Fibroblast of villous mesenchyme (primary cell): ENCODE measurements around the gene PSD2. TPM values are rescaled to one million over a fixed set of nuclear protein-coding genes. Genes with fewer than 3 reads are reported as not detected.

ENCODE experiments used
- DNase-seq: peaks from one replicate; pipeline ENCODE4 v3.0.0-alpha.2; 2010; ENCODE audit warnings: low read depth
- H3K4me3 ChIP-seq: 2 replicates; pipeline ENCODE4 v1.5.1; 2011; ENCODE audit warnings: low read depth, mild to moderate bottlenecking, low read length
- total RNA-seq: library from RNA; depleted of rRNA; stranded (reverse); fragments of >200 nt; gene quantifications from 2 replicates; pipeline ENCODE4 v1.2.3, GENCODE V29; 2012
- TF ChIP-seq, protein P1 (sequence below): IDR thresholded peaks from 2 replicates; pipeline ENCODE4 v1.5.1; 2012; ENCODE audit warnings: low read depth, mild to moderate bottlenecking, low read length; ENCODE audit not compliant: insufficient read depth

The PSD2 gene
- total RNA-seq, 1 donor, result not detected

DNA sequence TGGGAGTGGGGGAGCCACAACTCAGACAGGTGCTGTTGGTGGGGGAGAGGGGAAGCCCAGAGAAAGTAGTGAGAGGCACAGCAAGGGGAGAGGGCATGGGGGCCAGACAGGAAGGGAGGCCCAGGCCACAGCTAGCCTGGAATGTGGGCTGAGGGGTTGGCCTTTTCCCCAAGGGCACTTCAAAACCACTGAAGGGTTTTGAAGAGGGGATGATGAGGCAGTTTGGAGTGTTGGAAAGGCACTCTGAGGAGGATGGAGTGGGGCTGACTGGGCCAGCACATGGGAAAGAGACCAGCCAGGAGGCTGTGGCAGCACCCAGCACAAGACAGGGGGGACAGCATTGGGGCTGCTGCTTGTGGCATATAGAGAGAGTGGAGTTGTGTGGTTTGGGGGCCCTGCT is 3.8 kb downstream of the PSD2 start:
- TF ChIP-seq, protein P1, sequence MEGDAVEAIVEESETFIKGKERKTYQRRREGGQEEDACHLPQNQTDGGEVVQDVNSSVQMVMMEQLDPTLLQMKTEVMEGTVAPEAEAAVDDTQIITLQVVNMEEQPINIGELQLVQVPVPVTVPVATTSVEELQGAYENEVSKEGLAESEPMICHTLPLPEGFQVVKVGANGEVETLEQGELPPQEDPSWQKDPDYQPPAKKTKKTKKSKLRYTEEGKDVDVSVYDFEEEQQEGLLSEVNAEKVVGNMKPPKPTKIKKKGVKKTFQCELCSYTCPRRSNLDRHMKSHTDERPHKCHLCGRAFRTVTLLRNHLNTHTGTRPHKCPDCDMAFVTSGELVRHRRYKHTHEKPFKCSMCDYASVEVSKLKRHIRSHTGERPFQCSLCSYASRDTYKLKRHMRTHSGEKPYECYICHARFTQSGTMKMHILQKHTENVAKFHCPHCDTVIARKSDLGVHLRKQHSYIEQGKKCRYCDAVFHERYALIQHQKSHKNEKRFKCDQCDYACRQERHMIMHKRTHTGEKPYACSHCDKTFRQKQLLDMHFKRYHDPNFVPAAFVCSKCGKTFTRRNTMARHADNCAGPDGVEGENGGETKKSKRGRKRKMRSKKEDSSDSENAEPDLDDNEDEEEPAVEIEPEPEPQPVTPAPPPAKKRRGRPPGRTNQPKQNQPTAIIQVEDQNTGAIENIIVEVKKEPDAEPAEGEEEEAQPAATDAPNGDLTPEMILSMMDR, result no peak
- no peak for DNase-seq
- H3K4me3 ChIP-seq, result no peak overlapping the region

DNA sequence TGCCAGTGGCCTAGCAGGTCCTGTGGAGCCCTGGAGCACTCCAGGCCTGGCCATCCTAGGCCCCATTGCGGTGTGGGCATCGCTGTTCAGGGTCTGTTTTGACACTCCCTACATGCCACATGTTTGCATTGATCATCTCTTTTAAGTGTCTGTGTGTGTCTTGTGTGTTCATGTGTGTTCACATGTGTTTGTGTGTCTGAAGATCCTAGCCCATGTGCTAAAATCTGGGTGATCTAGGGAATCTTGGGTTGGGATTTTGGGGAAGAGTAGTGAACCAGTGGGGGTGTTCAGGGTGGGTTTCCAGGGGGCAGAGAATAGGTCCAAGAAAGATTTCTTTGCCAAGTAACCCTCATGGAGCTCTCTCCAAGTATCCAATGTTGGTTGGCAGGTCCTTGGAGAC is 8.4 kb downstream of the PSD2 start:
- no peak for DNase-seq
- no peak overlapping the region for H3K4me3 ChIP-seq
- TF ChIP-seq, protein P1, result no peak

DNA sequence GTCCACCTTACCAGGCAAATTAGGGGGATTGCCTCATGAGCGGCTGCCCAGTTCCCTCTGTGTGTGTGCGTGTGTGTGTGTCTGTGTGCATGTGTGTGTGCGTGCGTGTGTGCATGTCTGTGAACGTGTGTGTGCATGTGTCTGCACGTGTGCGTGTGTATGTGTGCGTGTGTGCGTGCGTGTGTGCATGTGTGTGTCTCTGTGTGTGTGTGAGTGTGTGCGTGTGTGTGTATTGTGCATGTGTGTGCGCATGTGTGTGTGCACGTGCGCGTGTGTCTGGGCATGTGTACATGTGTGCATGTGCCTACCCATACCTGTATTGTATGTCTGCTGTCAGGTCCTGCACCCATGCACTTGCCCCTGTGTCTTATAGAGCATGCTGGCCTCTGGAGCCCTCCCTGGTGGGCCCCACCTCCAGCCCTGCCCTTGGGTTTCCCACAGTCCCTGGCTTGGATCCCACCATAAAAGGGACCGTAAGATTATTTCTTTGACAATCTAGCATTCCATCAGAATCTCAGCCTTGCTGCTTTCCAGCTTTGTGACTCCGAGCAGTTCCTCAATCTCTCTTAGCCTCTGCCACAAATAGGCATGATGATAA is 9.3 kb downstream of the PSD2 start:
- TF ChIP-seq, protein P1, result no peak
- DNase-seq, result no peak
- no peak overlapping the region for H3K4me3 ChIP-seq

DNA sequence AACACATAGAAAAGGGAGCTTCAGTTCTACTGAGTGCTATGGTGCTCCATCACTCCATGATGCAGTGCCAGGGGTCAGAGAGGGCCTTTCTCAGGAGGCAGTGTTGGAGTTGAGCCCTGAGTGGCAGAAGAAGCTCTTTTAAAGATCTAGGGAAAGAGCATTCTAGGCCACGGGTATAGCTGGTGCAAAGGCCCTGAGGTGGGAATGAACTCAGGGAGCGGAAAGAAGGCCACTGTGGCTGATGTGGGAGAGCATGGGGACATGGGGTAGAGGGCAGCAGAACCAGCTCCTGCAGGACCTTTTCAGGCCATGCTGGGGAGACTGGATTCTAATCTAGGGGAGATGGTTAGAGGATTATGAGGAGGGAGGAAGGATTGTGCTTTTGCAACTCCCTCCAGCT is 9.9 kb downstream of the PSD2 start:
- no peak overlapping the region for H3K4me3 ChIP-seq
- no peak for DNase-seq
- TF ChIP-seq, protein P1, result no peak

DNA sequence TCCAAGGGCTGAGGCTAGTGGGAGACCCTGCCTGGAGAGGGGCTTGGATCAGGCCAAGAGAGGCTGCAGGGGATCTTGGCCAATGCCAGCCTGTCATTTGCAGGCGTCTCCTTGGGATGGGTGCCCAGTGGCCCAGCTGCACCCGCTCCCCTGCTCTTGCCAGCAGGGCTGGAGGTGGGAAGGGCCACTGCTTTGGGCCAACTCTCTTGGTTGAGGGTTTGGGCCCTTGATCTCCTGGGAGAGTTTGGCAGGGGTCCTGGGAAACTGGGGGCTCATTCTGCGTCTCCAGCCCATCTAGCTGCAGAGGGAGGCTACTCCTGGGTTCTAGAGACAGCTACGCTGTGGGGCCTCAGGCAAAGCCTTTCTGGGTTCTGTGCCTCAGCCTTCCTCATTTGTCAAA is 10.5 kb downstream of the PSD2 start:
- DNase-seq, result no peak
- H3K4me3 ChIP-seq, result no peak overlapping the region
- TF ChIP-seq, protein P1, result no peak

DNA sequence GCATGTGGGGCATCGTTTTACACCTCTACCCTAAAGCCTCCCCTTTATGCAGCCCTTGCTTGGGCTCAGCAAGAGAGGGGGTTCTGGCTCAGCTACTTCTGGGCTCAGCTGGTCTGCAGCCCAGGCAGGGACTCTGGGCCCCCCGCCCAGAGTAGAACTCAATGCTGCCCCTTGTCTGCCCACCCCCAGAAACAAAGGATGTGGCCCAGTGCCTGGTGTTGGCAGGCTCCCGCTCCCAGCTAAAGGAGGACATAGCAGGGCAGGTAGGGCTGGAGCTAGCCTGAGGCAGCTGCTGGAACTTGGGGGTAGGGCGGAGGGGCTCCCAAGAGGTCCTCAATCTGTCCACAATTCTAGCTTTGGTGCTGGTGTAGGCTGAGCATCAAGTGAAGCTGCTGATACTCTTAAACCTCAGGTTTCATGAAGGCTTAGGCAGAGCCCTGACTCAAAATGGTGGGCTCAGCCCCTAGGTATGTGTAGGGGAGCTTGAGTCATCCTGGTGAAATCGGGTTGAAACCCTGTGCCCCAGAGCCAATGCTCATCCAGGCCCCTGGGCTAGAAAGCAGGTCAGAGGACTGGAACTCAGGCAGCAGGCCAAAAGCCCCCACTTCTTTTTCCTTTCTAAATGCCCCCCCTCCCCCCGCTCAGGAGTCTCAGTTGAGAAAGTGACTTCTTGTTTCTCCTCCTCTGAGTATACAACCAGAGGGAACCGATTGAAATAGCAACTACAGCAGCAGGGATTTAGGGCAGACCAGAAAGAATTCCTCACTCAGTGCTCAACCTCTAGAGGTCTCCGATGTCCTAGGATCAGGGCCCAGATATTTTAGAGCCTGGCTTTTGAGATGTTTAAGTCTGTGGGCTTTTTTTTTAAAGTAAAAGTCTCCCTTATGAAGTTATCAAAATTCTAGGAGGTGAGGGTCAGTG is 11.4 kb downstream of the PSD2 start:
- no peak overlapping the region for H3K4me3 ChIP-seq
- no peak for DNase-seq
- TF ChIP-seq, protein P1, result no peak

DNA sequence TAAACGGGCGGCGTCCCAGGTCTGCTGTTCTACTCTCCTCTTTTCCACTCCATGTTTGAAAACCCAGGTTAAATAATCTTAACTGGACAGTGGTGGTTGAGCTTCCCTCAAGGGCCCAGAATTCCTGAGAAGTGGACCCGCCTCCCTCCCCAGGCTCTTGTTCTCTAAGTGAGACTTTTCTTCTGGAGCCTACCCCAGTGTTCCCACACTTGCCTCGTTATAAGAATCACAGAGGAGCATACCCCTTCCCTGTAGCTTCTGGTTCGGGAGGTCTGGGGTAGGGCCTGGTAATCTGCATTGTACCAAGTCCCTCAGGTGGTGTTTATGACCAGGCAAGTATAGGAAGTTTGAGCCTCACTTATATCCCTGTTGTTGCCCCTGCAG is 12.0 kb downstream of the PSD2 start:
- DNase-seq, result no peak
- TF ChIP-seq, protein P1, result no peak
- no peak overlapping the region for H3K4me3 ChIP-seq
